Activated B cell treated with CpG ODN at 0.5 μM for 24 hours (primary cell): ENCODE measurements around the gene RNPS1. TPM values are rescaled to one million over a fixed set of nuclear protein-coding genes. Genes with fewer than 3 reads are reported as not detected.

Source experiments
- ATAC-seq: fragments of 200-7000 bp; cut with Tn5 transposase; one replicate; pipeline ENCODE4 v1.10.0; 2021; ENCODE audit warnings: low read depth, mild to moderate bottlenecking, moderate library complexity
- CTCF ChIA-PET: fragments of 350-600 bp; sonication (Branson Sonifier 250); formaldehyde crosslinking; loops from one replicate; lab custom pipeline; 2021; ENCODE audit warnings: antibody characterized with exemption; lab: Charles Lee
- POLR2A ChIA-PET: fragments of 350-600 bp; sonication (Branson Sonifier 250); formaldehyde crosslinking; loops from one replicate; lab custom pipeline; 2021; ENCODE audit warnings: antibody characterized with exemption; lab: Charles Lee
- DNase-seq: peaks from one replicate; pipeline ENCODE4 v3.0.0; 2022
- H3K27ac Mint-ChIP-seq: one replicate; pipeline ENCODE4 v1.8.0; 2020; ENCODE audit warnings: mixed read lengths
- H3K27me3 Mint-ChIP-seq: one replicate; pipeline ENCODE4 v1.8.0; 2021; ENCODE audit warnings: mixed read lengths
- H3K36me3 Mint-ChIP-seq: one replicate; pipeline ENCODE4 v1.8.0; 2021; ENCODE audit warnings: low read depth, mixed read lengths
- H3K4me1 Mint-ChIP-seq: one replicate; pipeline ENCODE4 v1.8.0; 2021; ENCODE audit warnings: mixed read lengths
- H3K4me3 Mint-ChIP-seq: one replicate; pipeline ENCODE4 v1.8.0; 2020; ENCODE audit warnings: mild to moderate bottlenecking, mixed read lengths
- H3K9me3 Mint-ChIP-seq: one replicate; pipeline ENCODE4 v1.8.0; 2020; ENCODE audit warnings: mixed read lengths
- CTCF ChIP-seq: fragments of 200-600 bp; IDR thresholded peaks from one replicate; pipeline ENCODE4 v1.8.0; 2022; ENCODE audit warnings: antibody characterized with exemption, mild to moderate bottlenecking
- intact Hi-C: fragments of 100-400 bp; cut with micrococcal nuclease; formaldehyde crosslinking; loops from one replicate; pipeline ENCODE4 v1.15.1; 2024
- total RNA-seq: library from RNA; stranded (reverse); gene quantifications from 2 replicates; pipeline ENCODE4 v1.2.3, GENCODE V29; 2022

Gene RNPS1
- total RNA-seq, 1 donor from 2014 or later: 232 TPM

DNA sequence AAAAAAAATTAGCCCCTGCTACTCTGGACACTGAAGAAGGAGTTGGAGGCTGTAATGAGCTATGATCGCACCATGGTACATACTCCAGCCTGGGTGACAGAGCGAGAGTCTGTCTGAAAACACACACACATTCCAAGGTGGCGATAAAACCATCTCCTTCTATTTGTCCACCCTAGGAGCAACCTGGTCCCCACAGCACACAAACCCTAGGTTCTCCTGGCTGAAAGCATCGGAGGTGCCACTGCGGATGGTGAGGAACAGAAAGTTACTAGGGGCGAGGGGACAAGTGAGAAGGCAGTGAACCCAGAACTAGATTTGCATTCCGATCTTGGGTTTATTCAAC, 15.1 kb downstream of the RNPS1 start:
- peaks cover 46% of the 10 kb centered on the region for H3K36me3 Mint-ChIP-seq
- POLR2A ChIA-PET: interaction anchor here (0.5 to 4.0 kb wide), 8 partner anchors 14 to 848 kb away, joined by 5 to 61 read pairs (median 7); partner anchors contain the start of genes CASKIN1 and TRAF7

DNA sequence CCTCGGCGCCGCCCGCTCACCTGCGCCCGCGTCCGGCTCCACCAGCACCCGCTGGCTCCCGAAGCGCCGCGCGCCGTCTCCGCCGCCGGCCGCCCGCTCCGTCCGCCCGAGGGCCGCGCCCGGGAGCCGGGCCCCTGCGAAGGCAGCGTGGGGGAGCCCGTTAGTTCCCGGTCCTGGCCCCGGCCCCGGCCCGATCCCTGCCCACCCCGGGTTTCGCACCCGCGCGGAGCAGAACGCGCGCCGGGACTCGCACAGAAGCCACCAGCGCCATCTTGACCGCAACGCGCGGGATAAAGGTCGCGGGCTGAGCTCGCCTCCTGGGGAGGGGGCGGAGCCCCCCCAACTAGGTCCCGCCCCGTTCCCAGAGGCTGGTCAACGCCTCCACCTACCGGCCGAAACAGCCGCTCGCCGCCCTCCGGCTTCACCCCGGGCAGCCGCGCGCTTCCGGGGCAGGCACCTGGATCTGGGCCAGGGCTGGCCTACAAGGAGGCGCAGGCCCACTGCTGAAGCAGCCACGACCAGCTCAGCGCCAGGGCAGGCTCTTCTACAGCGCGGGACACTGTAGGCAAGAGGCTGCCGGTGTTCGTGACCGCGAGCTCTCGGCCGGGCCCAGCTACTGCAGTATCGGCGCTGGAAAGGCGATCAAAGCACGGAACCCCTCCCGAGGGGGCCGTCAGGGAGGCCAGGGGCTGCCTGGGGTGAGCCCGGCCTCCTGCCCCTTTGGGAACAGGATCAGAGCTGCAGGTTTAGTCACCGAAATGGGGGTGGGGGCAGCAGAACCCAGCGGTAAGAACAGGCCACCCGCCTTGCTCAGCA, 16.4 kb downstream of the RNPS1 start, which contains the start of gene ECI1:
TSS of gene ECI1 (minus strand) at position 292 of the 816 bp plus-strand sequence. CDS start at position 271, 21 bp downstream.
- intact Hi-C loops: loop anchor here (1.0 to 10.0 kb wide), 9 partner anchors 17 to 387 kb away; partner anchors contain the start of genes ABCA3, E4F1 and RNPS1
- H3K4me3 Mint-ChIP-seq: peak within 1 kb of the TSS; percentile 86
- CTCF ChIA-PET: interaction anchor here (0.9 to 2.7 kb wide), 13 partner anchors 15 to 356 kb away, joined by 3 to 34 read pairs (median 4); partner anchors contain the start of genes CASKIN1, MLST8, PGP and TRAF7

More for the DNA sequence above, 15.1 kb downstream of the RNPS1 start:
- DNase-seq: no peak
- peak; percentile 19 for ATAC-seq
- intact Hi-C loops: loop anchor here (5.0 to 10.0 kb wide), 2 partner anchors 235 to 388 kb away; no protein-coding TSS in a partner anchor
- TF ChIP-seq CTCF: no peak
- CTCF ChIA-PET: interaction anchor here (2.7 kb wide), 1 partner anchor 58 kb away, joined by 34 read pairs; no protein-coding TSS in a partner anchor
- H3K4me3 Mint-ChIP-seq: peak overlapping the region; percentile 55
- no peaks in the 10 kb centered on the region for H3K9me3 Mint-ChIP-seq
- H3K27ac Mint-ChIP-seq: peak overlapping the region; percentile 90
- no peaks in the 10 kb centered on the region for H3K27me3 Mint-ChIP-seq
- H3K4me1 Mint-ChIP-seq: peaks cover 38% of the 10 kb centered on the region

GRCh38 chr16:2250652-2251295, 17.2 kb downstream of the RNPS1 start:
- DNase-seq (no peak), ATAC-seq (no peak)
- Mint-ChIP-seq H3K36me3 (peaks cover 33% of the 10 kb centered on the region), H3K27ac (peak overlapping the region; percentile 87), H3K27me3 (no peaks in the 10 kb centered on the region), H3K4me3 (peak overlapping the region; percentile 86), H3K9me3 (no peaks in the 10 kb centered on the region), H3K4me1 (peaks cover 35% of the 10 kb centered on the region)
- intact Hi-C loops: loop anchor here (1.0 to 10.0 kb wide), 9 partner anchors 18 to 386 kb away; partner anchors contain the start of genes ABCA3, E4F1 and RNPS1
- ChIA-PET CTCF (interaction anchor here (1.0 to 2.7 kb wide), 11 partner anchors 19 to 357 kb away, joined by 3 to 34 read pairs (median 3); partner anchors contain the start of genes MLST8, PGP and TRAF7), POLR2A (interaction anchor here (0.5 to 4.0 kb wide), 18 partner anchors 9 to 1032 kb away, joined by 3 to 61 read pairs (median 6); partner anchors contain the start of genes CASKIN1, CCNF, E4F1 and MLST8)
- no peak for TF ChIP-seq CTCF

More for the DNA sequence above, 16.4 kb downstream of the RNPS1 start, which contains the start of gene ECI1:
- Mint-ChIP-seq H3K4me1 (peaks cover 35% of the 10 kb centered on the region), H3K36me3 (peaks cover 35% of the 10 kb centered on the region), H3K27ac (peak within 1 kb of the TSS; percentile 90), H3K9me3 (no peaks in the 10 kb centered on the region), H3K27me3 (no peaks in the 10 kb centered on the region)
- peak; percentile 85 for DNase-seq
- no peak for TF ChIP-seq CTCF
- POLR2A ChIA-PET: interaction anchor here (0.5 to 4.0 kb wide), 26 partner anchors 10 to 909 kb away, joined by 3 to 61 read pairs (median 5); partner anchors contain the start of genes CASKIN1, E4F1, MLST8 and PGP
- ATAC-seq: peak; percentile 90

- Mint-ChIP-seq H3K9me3 (no peaks in the 10 kb centered on the region), H3K36me3 (peaks cover 36% of the 10 kb centered on the region), H3K4me3 (no peak overlapping the region), H3K27me3 (no peaks in the 10 kb centered on the region), H3K27ac (no peak overlapping the region), H3K4me1 (peaks cover 10% of the 10 kb centered on the region)
- ATAC-seq (no peak), DNase-seq (no peak)
- POLR2A ChIA-PET: interaction anchor here (1.4 kb wide), 1 partner anchor 91 kb away, joined by 4 read pairs; the partner anchor contains the start of gene TRAF7
- CTCF ChIA-PET: no interaction called here
- no peak for TF ChIP-seq CTCF
- intact Hi-C loops: no loop called here
Measured at GRCh38 chr16:2246301-2246885, 21.5 kb downstream of the RNPS1 start.
